Measurements from ENCODE around the gene P4HA1. TPM values are rescaled to one million over a fixed set of nuclear protein-coding genes. Genes with fewer than 3 reads are reported as not detected.
A peak's percentile ranks its signal among the peaks of the same experiment; 100 is the strongest.
"Not testable (repeated sequence)": the region's sequence is repeated elsewhere in the genome, so short reads cannot be mapped to it uniquely, and the experiment has no call there.

P4HA1 gene
- total and polyA plus RNA-seq, 9 of the 15 experiments (the other 6 are each of a cell fraction or from before 2014, with no cell fraction given), result 20.2 to 177 (median 28.6) TPM

GRCh38 chr10:73109248-73109652, 12.6 kb upstream of the P4HA1 start:
- POLR2A ChIA-PET, result interaction anchor here (1.3 to 8.1 kb wide), 3 partner anchors 12 to 59 kb away, joined by 3 to 112 read pairs (median 4); partner anchors contain the start of genes ECD, FAM149B1 and P4HA1
- H3K9me3 ChIP-seq (replicated peaks; ENCODE audit: control insufficient read depth, insufficient read depth, low read depth, low read length); H3K9me1 ChIP-seq (ENCODE audit: control insufficient read depth, insufficient read depth, low read length); H3K27ac ChIP-seq (ENCODE audit: extremely low read depth, low read depth, low read length); in situ Hi-C loops (cut with MboI); H4K20me1 ChIP-seq (replicated peaks; ENCODE audit: control insufficient read depth, insufficient read depth, low read length); H3K4me2 ChIP-seq (ENCODE audit: insufficient read depth, low read length); CTCF ChIA-PET (ENCODE audit: low intra/inter-chr PET ratio); H3K27me3 ChIP-seq (ENCODE audit: control insufficient read depth in 2 of 2, insufficient read depth in 2 of 2, low read length in 2 of 2); BruUV-seq (replicated peaks); H3K9ac ChIP-seq (ENCODE audit: insufficient read depth in 1 of 2, low read depth in 2 of 2, low read length in 2 of 2); FAIRE-seq; H2AFZ ChIP-seq (ENCODE audit: low read depth, low read length); H3K79me2 ChIP-seq (ENCODE audit: control insufficient read depth, insufficient read depth, low read length); ATAC-seq; H3K4me1 ChIP-seq (replicated peaks in 1 of 2; ENCODE audit: control insufficient read depth in 2 of 2, insufficient read depth in 2 of 2, low read length in 2 of 2); H3K4me3 ChIP-seq; intact Hi-C loops (cut with micrococcal nuclease); DNase-seq (ENCODE audit: extremely low read depth in 1 of 4, low spot score in 3 of 4); TF ChIP-seq FOXM1 (CRISPR knock-in tag; IDR thresholded peaks at IDR 0.05; ENCODE audit: low read depth): not testable (repeated sequence)
- TF ChIP-seq CHAMP1 (IDR thresholded peaks at IDR 0.05) (0 out of 2 replicates have a peak, but pooled peaks have one; percentile 43), MAFG (tag; conservative IDR thresholded peaks at IDR 0.05) (peak; percentile 40; the same call in 1 of the 2 replicates), MLLT1 (IDR thresholded peaks at IDR 0.05) (0 out of 4 replicates have a peak, but pooled peaks of 1 of the 2 experiments have one; percentile 67), FOS (IDR thresholded peaks at IDR 0.05; ENCODE audit: extremely low read depth, insufficient read length) (peak; percentile 50), NFYB (IDR thresholded peaks at IDR 0.05; ENCODE audit: extremely low read depth, insufficient read length) (peak; percentile 81), ASH1L (IDR thresholded peaks at IDR 0.05; ENCODE audit: borderline replicate concordance, low read depth, partially characterized antibody) (peak; percentile 91), ZNF316 (IDR thresholded peaks at IDR 0.05) (peak; percentile 78), MBD2 (IDR thresholded peaks at IDR 0.05; ENCODE audit: borderline replicate concordance, low read depth) (peak; percentile 84; the same call in 1 of the 2 replicates), PREB (CRISPR knock-in tag; IDR thresholded peaks at IDR 0.05) (0 out of 2 replicates have a peak, but pooled peaks have one; percentile 32), CC2D1A (IDR thresholded peaks at IDR 0.05) (peak; percentile 88), C11orf30 (IDR thresholded peaks at IDR 0.05; ENCODE audit: low read depth) (peak; percentile 7; the same call in 1 of the 2 replicates), RBM25 (IDR thresholded peaks at IDR 0.05; ENCODE audit: low read depth, low read length, severe bottlenecking) (peak; percentile 39), FOXM1 (IDR thresholded peaks at IDR 0.05; ENCODE audit: low read depth) (0 out of 2 replicates have a peak, but pooled peaks have one; percentile 18), KDM1A (IDR thresholded peaks at IDR 0.05) (peak; percentile 17 to 27; a peak in 1 of 4 replicates), FOXA3 (CRISPR knock-in tag; conservative IDR thresholded peaks at IDR 0.05 in 1 of 2, IDR thresholded peaks at IDR 0.05 in 1 of 2) (0 out of 4 replicates have a peak, but pooled peaks of 1 of the 2 experiments have one; percentile 45)
- 94% methylated on average over 4 of the region's 4 CpGs for WGBS (ENCODE audit: insufficient coverage, low coverage, missing lambda C conversion rate)
- peaks cover 12% of the 10 kb centered on the region; the same call in 1 of the 3 replicates for H3K36me3 ChIP-seq (ENCODE audit: control insufficient read depth, insufficient read depth, low read length)
